GM12891 (cell line): ENCODE data around the gene PCP4.

Experiments
- PAX5 ChIP-seq: IDR thresholded peaks from 2 replicates; pipeline ENCODE4 v1.6.1; 2011; ENCODE audit warnings: low read length, moderate library complexity, mild to moderate bottlenecking; ENCODE audit not compliant: insufficient read depth, severe bottlenecking
- POLR2A ChIP-seq: IDR thresholded peaks from 2 replicates; pipeline ENCODE4 v1.6.1; 2011; ENCODE audit warnings: low read depth, low read length, control low read depth
- POLR2AphosphoS5 ChIP-seq: IDR thresholded peaks from 2 replicates; pipeline ENCODE4 v1.6.1; 2011; ENCODE audit warnings: low read depth, low read length, control low read depth
- POU2F2 ChIP-seq: IDR thresholded peaks from 2 replicates; pipeline ENCODE4 v1.6.1; 2011; ENCODE audit warnings: low read depth, mild to moderate bottlenecking, control low read depth, low read length, moderate library complexity
- SPI1 ChIP-seq: IDR thresholded peaks from 2 replicates; pipeline ENCODE4 v1.6.1; 2011; ENCODE audit warnings: low read depth, low read length, control low read depth
- TAF1 ChIP-seq: IDR thresholded peaks from 2 replicates; pipeline ENCODE4 v1.6.1; 2011; ENCODE audit warnings: low read depth, low read length, control low read depth

DNA sequence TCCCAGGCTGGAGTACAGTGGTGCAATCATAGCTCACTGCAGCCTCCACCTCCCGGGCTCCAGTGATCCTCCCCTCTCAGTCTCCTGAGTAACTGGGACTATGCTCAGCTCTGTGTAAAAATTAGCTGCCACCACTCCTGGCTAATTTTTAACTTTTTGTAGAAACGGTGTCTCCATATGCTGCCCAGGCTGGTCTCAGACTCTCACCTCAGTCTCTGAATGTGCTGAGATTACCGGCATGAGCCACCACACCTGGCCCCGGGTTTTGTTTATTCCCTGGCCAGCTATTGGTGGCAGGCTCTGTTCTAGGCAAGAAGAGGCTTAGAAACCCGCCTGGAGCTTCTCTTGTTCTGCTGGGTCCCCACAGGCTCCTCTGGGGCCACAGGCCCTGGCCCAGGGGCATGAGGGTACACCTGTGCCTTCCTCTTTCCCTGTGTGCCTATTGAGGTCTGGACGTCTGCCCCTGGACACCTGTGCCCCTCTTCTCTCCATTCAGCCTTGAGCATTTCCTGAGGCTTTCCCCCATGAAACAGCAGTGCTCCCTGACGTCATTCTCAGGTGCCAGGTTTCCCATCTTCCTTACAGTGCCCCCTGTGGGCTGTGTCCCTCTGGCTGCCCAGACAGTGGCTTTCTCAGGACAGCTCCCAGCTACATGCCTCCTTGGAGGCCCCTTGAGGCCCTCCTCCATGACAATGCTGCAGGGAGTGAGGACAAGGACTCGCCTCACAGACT, 57.5 kb downstream of the PCP4 start:
- TF ChIP-seq TAF1 (no peak), POLR2A (no peak), POLR2AphosphoS5 (no peak), SPI1 (no peak), PAX5 (no peak), POU2F2 (no peak)
